ENCODE results near the gene PHYHD1. TPM values are rescaled to one million over a fixed set of nuclear protein-coding genes. Genes with fewer than 3 reads are reported as not detected.

Gene PHYHD1
- total RNA-seq, 1 experiment from 2014 or later, result 0.32 TPM

DNA sequence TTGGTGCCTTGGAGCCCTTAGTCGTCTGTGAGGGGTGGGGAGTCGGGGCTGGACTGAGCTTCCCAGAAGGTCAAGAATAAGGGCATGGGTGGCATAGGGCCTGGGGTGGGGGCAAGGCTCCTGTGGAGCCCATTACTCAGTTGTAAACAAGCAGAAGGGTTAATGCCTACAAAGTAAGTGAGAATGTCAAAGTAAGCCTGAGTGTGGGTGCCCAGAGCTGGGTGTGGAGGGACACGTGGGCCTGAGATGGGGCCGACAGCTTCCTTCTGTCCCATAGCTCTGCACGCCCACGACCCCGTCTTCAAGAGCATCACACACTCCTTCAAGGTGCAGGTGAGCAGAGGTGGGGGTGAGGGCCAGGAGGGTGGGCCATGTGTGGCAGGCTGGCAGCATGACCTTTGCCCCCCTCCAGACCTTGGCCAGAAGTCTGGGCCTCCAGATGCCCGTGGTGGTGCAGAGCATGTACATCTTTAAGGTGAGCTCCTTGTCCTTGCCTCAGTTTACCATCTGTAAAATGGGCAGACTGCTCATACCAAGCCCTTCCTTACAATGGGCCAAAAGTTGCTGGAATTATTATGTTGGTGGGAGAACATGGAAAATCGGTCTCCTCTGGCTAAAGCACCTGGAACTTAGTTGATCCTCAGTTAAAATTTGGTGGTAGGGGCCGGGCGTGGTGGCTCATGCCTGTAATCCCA, 15.5 kb downstream of the PHYHD1 start:
- RAD21 ChIA-PET (ENCODE audit: low non-redundant PET in 1 of 2, low total read pairs in 2 of 2, uncharacterized antibody in 2 of 2, unreplicated experiment in 2 of 2), result no interaction called here
- H3K4me3 ChIP-seq (replicated peaks in 1 of 2; ENCODE audit: low read depth in 1 of 2, low read length in 2 of 2), result no peak overlapping the region
- H3K4me2 ChIP-seq (ENCODE audit: low read length), result no peak overlapping the region
- TF ChIP-seq EGR1 (IDR thresholded peaks at IDR 0.05; ENCODE audit: low read depth) (no peak), SP1 (IDR thresholded peaks at IDR 0.05; ENCODE audit: low read depth) (no peak), EZH2phosphoT487 (IDR thresholded peaks at IDR 0.05; ENCODE audit: borderline replicate concordance) (no peak), MAX (IDR thresholded peaks at IDR 0.05) (no peak), EZH2 (IDR thresholded peaks at IDR 0.05) (no peak), REST (IDR thresholded peaks at IDR 0.05; ENCODE audit: low read depth) (no peak), CTCF (IDR thresholded peaks at IDR 0.05 in 2 of 3, conservative IDR thresholded peaks at IDR 0.05 in 1 of 3; ENCODE audit: borderline replicate concordance in 1 of 3, insufficient read depth in 1 of 3, low read depth in 2 of 3, low read length in 2 of 3) (no peak), YY1 (IDR thresholded peaks at IDR 0.05; ENCODE audit: extremely low read depth, insufficient replicate concordance, low read depth, low read length) (no peak), ATF3 (IDR thresholded peaks at IDR 0.05) (no peak), RAD21 (IDR thresholded peaks at IDR 0.05; ENCODE audit: low read depth) (no peak), TCF7L2 (IDR thresholded peaks at IDR 0.05; ENCODE audit: borderline replicate concordance, extremely low read depth, insufficient read depth, insufficient read length) (no peak), ELF1 (IDR thresholded peaks at IDR 0.05; ENCODE audit: borderline replicate concordance, low read depth) (no peak), CBX3 (IDR thresholded peaks at IDR 0.05; ENCODE audit: low read depth) (no peak), CEBPB (IDR thresholded peaks at IDR 0.05; ENCODE audit: low read depth) (no peak), FOSL1 (IDR thresholded peaks at IDR 0.05; ENCODE audit: low read depth) (no peak), SIN3A (IDR thresholded peaks at IDR 0.05; ENCODE audit: low read depth) (no peak), JUND (IDR thresholded peaks at IDR 0.05) (no peak), SRF (IDR thresholded peaks at IDR 0.05; ENCODE audit: low read depth) (no peak), POLR2A (IDR thresholded peaks at IDR 0.05; ENCODE audit: borderline replicate concordance, extremely low read depth, insufficient read depth, insufficient read length) (no peak)
- TF ChIP-seq, protein P1, sequence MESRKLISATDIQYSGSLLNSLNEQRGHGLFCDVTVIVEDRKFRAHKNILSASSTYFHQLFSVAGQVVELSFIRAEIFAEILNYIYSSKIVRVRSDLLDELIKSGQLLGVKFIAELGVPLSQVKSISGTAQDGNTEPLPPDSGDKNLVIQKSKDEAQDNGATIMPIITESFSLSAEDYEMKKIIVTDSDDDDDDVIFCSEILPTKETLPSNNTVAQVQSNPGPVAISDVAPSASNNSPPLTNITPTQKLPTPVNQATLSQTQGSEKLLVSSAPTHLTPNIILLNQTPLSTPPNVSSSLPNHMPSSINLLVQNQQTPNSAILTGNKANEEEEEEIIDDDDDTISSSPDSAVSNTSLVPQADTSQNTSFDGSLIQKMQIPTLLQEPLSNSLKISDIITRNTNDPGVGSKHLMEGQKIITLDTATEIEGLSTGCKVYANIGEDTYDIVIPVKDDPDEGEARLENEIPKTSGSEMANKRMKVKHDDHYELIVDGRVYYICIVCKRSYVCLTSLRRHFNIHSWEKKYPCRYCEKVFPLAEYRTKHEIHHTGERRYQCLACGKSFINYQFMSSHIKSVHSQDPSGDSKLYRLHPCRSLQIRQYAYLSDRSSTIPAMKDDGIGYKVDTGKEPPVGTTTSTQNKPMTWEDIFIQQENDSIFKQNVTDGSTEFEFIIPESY (IDR thresholded peaks at IDR 0.05; ENCODE audit: extremely low read depth, insufficient replicate concordance, low read length), result no peak
- H3K9me2 ChIP-seq (ENCODE audit: insufficient read depth), result no peaks in the 10 kb centered on the region
- intact Hi-C loops (cut with micrococcal nuclease), result no loop called here
- no peaks in the 10 kb centered on the region for H3K79me2 ChIP-seq (ENCODE audit: insufficient read depth, low read length)
- no peaks in the 10 kb centered on the region for H4K20me1 ChIP-seq (ENCODE audit: insufficient read depth)
- no TSS peak for BruUV-seq (replicated peaks)
- no peaks in the 10 kb centered on the region for H3K27me3 ChIP-seq (ENCODE audit: insufficient read depth, low read length)
- no peaks in the 10 kb centered on the region for H3K4me1 ChIP-seq (ENCODE audit: control insufficient read depth in 1 of 2, insufficient read depth in 2 of 2, low read length in 2 of 2)
- no peaks in the 10 kb centered on the region for H3K36me3 ChIP-seq (ENCODE audit: control insufficient read depth in 1 of 2, insufficient read depth in 2 of 2, low read length in 2 of 2)
- no peaks in the 10 kb centered on the region for H3K9me3 ChIP-seq (ENCODE audit: control insufficient read depth in 1 of 2, insufficient read depth in 1 of 2, low read depth in 1 of 2, low read length in 2 of 2)
- no peak overlapping the region for H3K9ac ChIP-seq (ENCODE audit: low read length)
- no peak overlapping the region for H3K27ac ChIP-seq (ENCODE audit: low read depth, low read length)
- DNase-seq (ENCODE audit: low read depth, low spot score) (no peak), ATAC-seq (no peak)
- POLR2A ChIA-PET, result no interaction called here
- CTCF ChIA-PET, result interaction anchor here (1.7 kb wide), 1 partner anchor 73 kb away, joined by 3 read pairs; no protein-coding TSS in a partner anchor
- H2AFZ ChIP-seq (ENCODE audit: low read depth, low read length, poor library complexity, severe bottlenecking), result no peak overlapping the region

Data from HCT116 (cell line).